OCI-LY3 (cell line): ENCODE results near the gene BBS12.

Experiments
- H2AFZ ChIP-seq: fragments of 200-600, 300-600 bp; shearing (Covaris generic); 2 replicates; pipeline ENCODE4 v1.6.0; 2014; ENCODE audit warnings: antibody characterized with exemption, low read depth, low read length
- H3K27ac ChIP-seq: fragments of 200-600, 300-600 bp; sonication (generic); 2 replicates; pipeline ENCODE4 v1.5.1; 2014; ENCODE audit warnings: mild to moderate bottlenecking, low read length, moderate library complexity, mixed read lengths
- H3K27me3 ChIP-seq: fragments of 200-600, 300-600 bp; sonication (generic); 2 replicates; pipeline ENCODE4 v1.6.1; 2014; ENCODE audit warnings: low read depth, low read length, mixed read lengths
- H3K36me3 ChIP-seq: fragments of 200-600, 300-600 bp; sonication (generic); replicated peaks from 2 replicates; pipeline ENCODE3; 2014; ENCODE audit warnings: low read depth, low read length, mixed read lengths
- H3K4me1 ChIP-seq: fragments of 300-600, 200-600 bp; sonication (generic); 2 replicates; pipeline ENCODE4 v1.6.1; 2014; ENCODE audit warnings: low read length, mixed read lengths
- H3K4me2 ChIP-seq: fragments of 200-600, 300-600 bp; sonication (generic); 2 replicates; pipeline ENCODE4 v1.6.1; 2014; ENCODE audit warnings: low read length, mixed read lengths
- H3K4me3 ChIP-seq: fragments of 300-600, 200-600 bp; sonication (generic); 2 replicates; pipeline ENCODE4 v1.5.1; 2014; ENCODE audit warnings: antibody characterized with exemption, mild to moderate bottlenecking, low read length, moderate library complexity
- H3K79me2 ChIP-seq: fragments of 300-600, 200-600 bp; shearing (Covaris generic); 2 replicates; pipeline ENCODE4 v1.6.1; 2014; ENCODE audit warnings: mild to moderate bottlenecking, low read length, mixed read lengths
- H3K9ac ChIP-seq: fragments of 300-600, 200-600 bp; shearing (Covaris generic); 2 replicates; pipeline ENCODE4 v1.6.0; 2014; ENCODE audit warnings: mild to moderate bottlenecking, low read length, moderate library complexity
- H3K9me3 ChIP-seq: fragments of 200-600, 300-600 bp; shearing (Covaris generic); 2 replicates; pipeline ENCODE4 v1.6.1; 2014; ENCODE audit warnings: low read length, mixed read lengths; ENCODE audit not compliant: insufficient read depth
- H4K20me1 ChIP-seq: fragments of 200-600, 300-600 bp; sonication (generic); 2 replicates; pipeline ENCODE4 v1.6.1; 2016; ENCODE audit warnings: low read length, mixed read lengths; ENCODE audit not compliant: insufficient read depth
- CTCF ChIP-seq: fragments of 200-600, 300-600 bp; sonication (generic); IDR thresholded peaks from 2 replicates; pipeline ENCODE4 v1.5.1; 2014; ENCODE audit warnings: antibody characterized with exemption, low read length, low read depth
- EZH2phosphoT487 ChIP-seq: fragments of 200-600 bp; shearing (Covaris generic); IDR thresholded peaks from 2 replicates; pipeline ENCODE4 v1.6.1; 2018; ENCODE audit warnings: antibody characterized with exemption, mixed run types, low read depth

Gene BBS12

GRCh38 chr4:122732329-122733026 lies at the start of gene BBS12:
BBS12 (plus strand) TSS chr4:122732704; CDS start chr4:122741893, 9,189 bp downstream.
- Histone ChIP-seq H3K4me1 (peaks cover 9% of the 10 kb centered on the region), H3K4me2 (peak within 1 kb of the TSS; percentile 88), H2AFZ (peak within 1 kb of the TSS; percentile 93), H3K79me2 (no peaks in the 10 kb centered on the region), H4K20me1 (no peaks in the 10 kb centered on the region), H3K27ac (0 out of 2 replicates have a peak within 1 kb of the TSS, but pooled peaks have one; percentile 12), H3K9ac (peak within 1 kb of the TSS; percentile 40), H3K9me3 (no peaks in the 10 kb centered on the region), H3K4me3 (peak within 1 kb of the TSS; percentile 90), H3K27me3 (no peaks in the 10 kb centered on the region), H3K36me3 (no peaks in the 10 kb centered on the region)
- TF ChIP-seq CTCF, result peak; percentile 50
- no peak for TF ChIP-seq EZH2phosphoT487

- Histone ChIP-seq H3K4me3 (no peak overlapping the region), H3K9ac (no peak overlapping the region), H3K4me1 (peaks cover 25% of the 10 kb centered on the region), H4K20me1 (no peaks in the 10 kb centered on the region), H2AFZ (peak overlapping the region; percentile 66; the same call in 1 of the 2 replicates), H3K4me2 (peak overlapping the region; percentile 27; the same call in 1 of the 2 replicates), H3K9me3 (peaks cover 12% of the 10 kb centered on the region; the same call in 1 of the 2 replicates), H3K27ac (no peak overlapping the region), H3K79me2 (no peaks in the 10 kb centered on the region), H3K36me3 (no peaks in the 10 kb centered on the region), H3K27me3 (no peaks in the 10 kb centered on the region)
- TF ChIP-seq EZH2phosphoT487 (no peak), CTCF (no peak)
These were observed 45.8 kb upstream of the BBS12 start for GRCh38 chr4:122686691-122687090.

GRCh38 chr4:122687531-122688061 lies 44.9 kb upstream of the BBS12 start:
- peaks cover 25% of the 10 kb centered on the region for H3K4me1 ChIP-seq
- no peaks in the 10 kb centered on the region for H3K36me3 ChIP-seq
- H3K9ac ChIP-seq, result no peak overlapping the region
- H3K4me3 ChIP-seq, result no peak overlapping the region
- no peak overlapping the region for H3K27ac ChIP-seq
- H3K9me3 ChIP-seq, result peaks cover 12% of the 10 kb centered on the region; the same call in 1 of the 2 replicates
- no peak overlapping the region for H2AFZ ChIP-seq
- H3K79me2 ChIP-seq, result no peaks in the 10 kb centered on the region
- no peak overlapping the region for H3K4me2 ChIP-seq
- H3K27me3 ChIP-seq, result no peaks in the 10 kb centered on the region
- TF ChIP-seq EZH2phosphoT487 (no peak), CTCF (no peak)
- no peaks in the 10 kb centered on the region for H4K20me1 ChIP-seq

- no peaks in the 10 kb centered on the region for H3K27me3 ChIP-seq
- H4K20me1 ChIP-seq, result no peaks in the 10 kb centered on the region
- H2AFZ ChIP-seq, result no peak overlapping the region
- H3K4me1 ChIP-seq, result peaks cover 25% of the 10 kb centered on the region
- H3K9me3 ChIP-seq, result peaks cover 8% of the 10 kb centered on the region; the same call in 1 of the 2 replicates
- no peaks in the 10 kb centered on the region for H3K36me3 ChIP-seq
- no peak overlapping the region for H3K9ac ChIP-seq
- H3K79me2 ChIP-seq, result no peaks in the 10 kb centered on the region
- H3K27ac ChIP-seq, result no peak overlapping the region
- no peak overlapping the region for H3K4me3 ChIP-seq
- no peak overlapping the region for H3K4me2 ChIP-seq
- no peak for TF ChIP-seq EZH2phosphoT487
- no peak for TF ChIP-seq CTCF
These were observed 43.9 kb upstream of the BBS12 start for GRCh38 chr4:122688529-122689140.
